Vagina (tissue), 2 donors: ENCODE results near the gene SERGEF.

Source experiments
- CTCF ChIP-seq, 3 experiments: fragments of 450-650 bp in 2 of 3; fragments of 200-600 bp in 1 of 3; sonication (generic) in 1 of 3; IDR thresholded peaks; one replicate each; pipeline ENCODE4 v1.5.1; 2017 to 2019; ENCODE audit warnings: antibody characterized with exemption in 3 of 3, mild to moderate bottlenecking in 2 of 3, moderate library complexity in 2 of 3
- POLR2A ChIP-seq, 2 donors: fragments of 450-650 bp; IDR thresholded peaks; one replicate each; pipeline ENCODE4 v1.6.1; 2017; ENCODE audit warnings: antibody characterized with exemption in 2 of 2, mild to moderate bottlenecking in 2 of 2, moderate library complexity in 2 of 2

DNA sequence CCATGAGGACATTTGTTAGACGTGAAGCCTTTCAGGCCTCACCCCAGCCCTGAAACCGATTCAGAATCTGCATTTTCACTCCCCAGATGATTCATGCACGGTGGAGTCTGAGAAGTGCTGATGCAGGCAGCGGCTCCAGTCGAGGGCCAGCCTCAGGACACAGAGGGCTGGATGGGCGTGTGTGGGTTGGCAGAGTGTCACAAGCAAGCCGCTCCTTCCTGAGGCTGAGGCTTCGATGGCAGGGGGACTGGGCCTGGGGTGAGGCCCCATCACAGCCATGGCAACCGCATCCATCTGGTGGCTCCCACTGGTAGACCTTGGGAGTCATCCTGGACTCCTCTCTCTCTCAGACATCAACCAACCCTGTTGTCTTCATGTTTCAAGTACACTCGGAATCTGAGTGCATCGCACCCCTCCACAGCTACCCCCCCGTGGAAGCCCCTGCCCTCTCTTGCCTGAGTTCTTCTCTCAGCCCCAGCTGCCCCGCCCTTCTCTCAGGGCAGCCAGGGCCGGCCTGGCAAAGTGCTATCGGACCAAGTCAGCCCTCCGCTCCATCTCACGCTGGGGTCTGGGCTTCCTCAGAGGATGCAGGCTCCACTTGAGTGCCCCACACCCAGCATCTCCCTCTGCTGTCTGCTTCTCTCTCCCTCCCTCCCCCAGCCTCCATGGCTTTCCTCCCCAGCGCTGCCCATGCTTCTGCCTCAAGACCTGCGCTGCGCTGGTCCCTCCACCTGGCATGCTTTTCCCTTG, 267.6 kb downstream of the SERGEF start:
- TF ChIP-seq CTCF (IDR thresholded peaks at IDR 0.05) = no peak
- TF ChIP-seq POLR2A (IDR thresholded peaks at IDR 0.05) = no peak
